HEK293 (cell line): ENCODE data around the gene MMP25.

Experiments used
- CTCF ChIA-PET: fragments of 350-600 bp; formaldehyde crosslinking; extraction: SDS; loops from one replicate; lab custom pipeline; 2021; ENCODE audit warnings: antibody characterized with exemption; lab: Yijun Ruan, JAX
- POLR2A ChIA-PET: fragments of 300-600 bp; formaldehyde crosslinking; extraction: SDS; loops from one replicate; lab custom pipeline; 2020; ENCODE audit warnings: antibody characterized with exemption, inconsistent platforms; lab: Yijun Ruan, JAX
- H3K27ac ChIP-seq: fragments of 200-500 bp; sonication (Bioruptor generic); 2 replicates; pipeline ENCODE4 v1.5.1; 2014; ENCODE audit warnings: low read depth, low read length, control low read depth, inconsistent platforms; ENCODE audit errors: extremely low read depth
- H3K36me3 ChIP-seq, 2 experiments: fragments of 200-500 bp in 1 of 2; sonication (Bioruptor generic) in 1 of 2; 1 replicate in 1 of 2; 2 replicates in 1 of 2; pipeline ENCODE4 v1.5.1; 2014 to 2017; ENCODE audit warnings: inconsistent platforms in 2 of 2, low read length in 2 of 2; ENCODE audit not compliant: control insufficient read depth in 2 of 2, insufficient read depth in 1 of 2
- H3K4me1 ChIP-seq: fragments of 200-500 bp; sonication (Bioruptor generic); 2 replicates; pipeline ENCODE4 v1.5.1; 2014; ENCODE audit warnings: mild to moderate bottlenecking, low read length, inconsistent platforms; ENCODE audit not compliant: control insufficient read depth, insufficient read depth
- H3K4me3 ChIP-seq: 2 replicates; pipeline ENCODE4 v1.5.1; 2011; ENCODE audit warnings: low read depth, mild to moderate bottlenecking, control low read depth, low read length, moderate library complexity
- H3K9me3 ChIP-seq: fragments of 200-500 bp; sonication (Bioruptor generic); 2 replicates; pipeline ENCODE4 v1.5.1; 2014; ENCODE audit warnings: low read depth, low read length, inconsistent platforms; ENCODE audit not compliant: control insufficient read depth, insufficient read depth
- CTCF ChIP-seq: fragments of 450-650 bp; formaldehyde crosslinking; IDR thresholded peaks from 2 replicates; pipeline ENCODE4 v1.5.1; 2016; ENCODE audit warnings: missing biosample characterization, missing genetic modification characterization
- HOXD13 ChIP-seq: sonication (generic); formaldehyde crosslinking; IDR thresholded peaks from 2 replicates; pipeline ENCODE4 v1.8.0; 2022; ENCODE audit warnings: missing genetic modification reagents, borderline replicate concordance
- KLF1 ChIP-seq: fragments of 450-650 bp; formaldehyde crosslinking; IDR thresholded peaks from 2 replicates; pipeline ENCODE4 v1.5.1; 2016; ENCODE audit warnings: missing biosample characterization, missing genetic modification characterization
- KLF17 ChIP-seq: fragments of 450-650 bp; formaldehyde crosslinking; IDR thresholded peaks from 2 replicates; pipeline ENCODE4 v1.5.1; 2016; ENCODE audit warnings: missing biosample characterization, missing genetic modification characterization
- KLF8 ChIP-seq: fragments of 450-650 bp; formaldehyde crosslinking; IDR thresholded peaks from 2 replicates; pipeline ENCODE4 v1.5.1; 2016; ENCODE audit warnings: missing biosample characterization, missing genetic modification characterization
- MZF1 ChIP-seq: fragments of 450-650 bp; formaldehyde crosslinking; IDR thresholded peaks from 2 replicates; pipeline ENCODE4 v1.5.1; 2017; ENCODE audit warnings: missing biosample characterization, missing genetic modification characterization, borderline replicate concordance
- REPIN1 ChIP-seq: fragments of 450-650 bp; formaldehyde crosslinking; IDR thresholded peaks from 2 replicates; pipeline ENCODE4 v1.5.1; 2017; ENCODE audit warnings: missing biosample characterization, missing genetic modification characterization, low read depth
- SCRT1 ChIP-seq: fragments of 450-650 bp; formaldehyde crosslinking; IDR thresholded peaks from 2 replicates; pipeline ENCODE4 v1.5.1; 2016; ENCODE audit warnings: missing biosample characterization, missing genetic modification characterization, borderline replicate concordance
- TSHZ1 ChIP-seq: fragments of 450-650 bp; formaldehyde crosslinking; IDR thresholded peaks from 2 replicates; pipeline ENCODE4 v1.5.1; 2016; ENCODE audit warnings: missing biosample characterization, missing genetic modification characterization, borderline replicate concordance
- YY1 ChIP-seq: fragments of 450-650 bp; formaldehyde crosslinking; IDR thresholded peaks from 2 replicates; pipeline ENCODE4 v1.5.1; 2018; ENCODE audit warnings: missing biosample characterization, missing genetic modification characterization
- ZBTB10 ChIP-seq: fragments of 450-650 bp; formaldehyde crosslinking; IDR thresholded peaks from 2 replicates; pipeline ENCODE4 v1.5.1; 2016; ENCODE audit warnings: missing biosample characterization, missing genetic modification characterization
- ZNF114 ChIP-seq: fragments of 450-650 bp; formaldehyde crosslinking; IDR thresholded peaks from 2 replicates; pipeline ENCODE4 v1.5.0; 2017; ENCODE audit warnings: missing biosample characterization, missing genetic modification characterization
- ZNF132 ChIP-seq: fragments of 450-650 bp; formaldehyde crosslinking; IDR thresholded peaks from 2 replicates; pipeline ENCODE4 v1.5.1; 2017; ENCODE audit warnings: missing biosample characterization, missing genetic modification characterization, borderline replicate concordance
- ZNF184 ChIP-seq: fragments of 450-650 bp; IDR thresholded peaks from 2 replicates; pipeline ENCODE4 v1.5.1; 2018; ENCODE audit warnings: missing biosample characterization, mild to moderate bottlenecking, missing genetic modification characterization
- ZNF23 ChIP-seq: fragments of 450-650 bp; formaldehyde crosslinking; IDR thresholded peaks from 2 replicates; pipeline ENCODE4 v1.5.1; 2016; ENCODE audit warnings: missing biosample characterization, missing genetic modification characterization, borderline replicate concordance
- ZNF274 ChIP-seq, 2 experiments: fragments of 200-500 bp in 1 of 2; fragments of 450-650 bp in 1 of 2; sonication (Bioruptor generic) in 1 of 2; formaldehyde crosslinking in 1 of 2; IDR thresholded peaks; 2 replicates each; pipeline versions ENCODE4 v1.5.1 to v1.6.1; 2014 to 2016; ENCODE audit warnings: borderline replicate concordance in 1 of 2, inconsistent platforms in 1 of 2, low read length in 1 of 2, missing biosample characterization in 1 of 2, missing genetic modification characterization in 1 of 2
- ZNF292 ChIP-seq: fragments of 450-650 bp; formaldehyde crosslinking; IDR thresholded peaks from 2 replicates; pipeline ENCODE4 v1.5.1; 2016; ENCODE audit warnings: low read depth, missing biosample characterization, missing genetic modification characterization, borderline replicate concordance
- ZNF354C ChIP-seq: fragments of 450-650 bp; formaldehyde crosslinking; IDR thresholded peaks from 2 replicates; pipeline ENCODE4 v1.5.1; 2016; ENCODE audit warnings: missing biosample characterization, missing genetic modification characterization, low read depth, borderline replicate concordance
- ZNF514 ChIP-seq: fragments of 450-650 bp; formaldehyde crosslinking; IDR thresholded peaks from 2 replicates; pipeline ENCODE4 v1.5.1; 2016; ENCODE audit warnings: missing biosample characterization, missing genetic modification characterization
- ZNF610 ChIP-seq: fragments of 450-650 bp; formaldehyde crosslinking; IDR thresholded peaks from 2 replicates; pipeline ENCODE4 v1.5.1; 2016; ENCODE audit warnings: missing biosample characterization, missing genetic modification characterization, borderline replicate concordance
- ZNF639 ChIP-seq: fragments of 450-650 bp; formaldehyde crosslinking; IDR thresholded peaks from 2 replicates; pipeline ENCODE4 v1.5.1; 2016; ENCODE audit warnings: missing biosample characterization, missing genetic modification characterization
- ZNF677 ChIP-seq: fragments of 450-650 bp; IDR thresholded peaks from 2 replicates; pipeline ENCODE4 v1.5.0; 2018; ENCODE audit warnings: missing biosample characterization, mild to moderate bottlenecking, missing genetic modification characterization, moderate library complexity
- ZNF707 ChIP-seq: fragments of 450-650 bp; formaldehyde crosslinking; IDR thresholded peaks from 2 replicates; pipeline ENCODE4 v1.5.1; 2016; ENCODE audit warnings: missing biosample characterization, missing genetic modification characterization
- TF ChIP-seq, protein P1 (sequence below): fragments of 450-650 bp; formaldehyde crosslinking; IDR thresholded peaks from 2 replicates; pipeline ENCODE4 v1.5.1; 2016; ENCODE audit warnings: missing biosample characterization, missing genetic modification characterization, borderline replicate concordance

MMP25 gene

GRCh38 chr16:3059041-3059722 lies 12.8 kb downstream of the MMP25 start:
- H3K36me3 ChIP-seq, result peaks cover 0 to 17% of the 10 kb centered on the region in 2 experiments; a peak in 2 of 3 replicates
- peak overlapping the region; percentile 87 for H3K4me3 ChIP-seq
- peaks cover 3% of the 10 kb centered on the region for H3K4me1 ChIP-seq
- peak overlapping the region; percentile 77; the same call in 1 of the 2 replicates for H3K27ac ChIP-seq
- POLR2A ChIA-PET, result interaction anchor here (0.6 to 1.9 kb wide), 13 partner anchors 9 to 113 kb away, joined by 3 to 17 read pairs (median 4); partner anchors contain the start of genes ZNF213 and ZSCAN10
- H3K9me3 ChIP-seq, result no peaks in the 10 kb centered on the region
- CTCF ChIA-PET, result interaction anchor here (0.6 to 5.3 kb wide), 38 partner anchors 9 to 1343 kb away, joined by 3 to 54 read pairs (median 4); partner anchors contain the start of genes OR1F1, ZNF205 and ZSCAN10
- TF ChIP-seq ZBTB10 (tag by site-specific recombination) (no peak), ZNF514 (tag by site-specific recombination) (no peak), KLF8 (tag by site-specific recombination) (peak; percentile 30; the same call in 1 of the 2 replicates), ZNF274 (IDR thresholded peaks at IDR 0.05; ENCODE audit: low read length) (no peak), ZNF274 (tag by site-specific recombination; IDR thresholded peaks at IDR 0.05; ENCODE audit: borderline replicate concordance) (no peak), ZNF639 (tag by site-specific recombination) (no peak), HOXD13 (CRISPR knock-in tag) (no peak), TSHZ1 (tag by site-specific recombination) (no peak), ZNF677 (tag by site-specific recombination) (no peak), YY1 (tag by site-specific recombination) (no peak), REPIN1 (no peak), ZNF114 (tag by site-specific recombination) (no peak), SCRT1 (tag by site-specific recombination) (no peak), ZNF132 (tag by site-specific recombination) (no peak), MZF1 (tag by site-specific recombination) (no peak), ZNF610 (tag by site-specific recombination) (no peak), ZNF354C (tag by site-specific recombination) (no peak), KLF17 (tag by site-specific recombination) (peak; percentile 30; the same call in 1 of the 2 replicates), ZNF707 (tag by site-specific recombination) (no peak), KLF1 (tag by site-specific recombination) (peak; percentile 58), CTCF (tag by site-specific recombination) (peak; percentile 99), ZNF292 (no peak), ZNF23 (no peak), ZNF184 (tag by site-specific recombination) (peak; percentile 36; the same call in 1 of the 2 replicates)
- TF ChIP-seq, protein P1, sequence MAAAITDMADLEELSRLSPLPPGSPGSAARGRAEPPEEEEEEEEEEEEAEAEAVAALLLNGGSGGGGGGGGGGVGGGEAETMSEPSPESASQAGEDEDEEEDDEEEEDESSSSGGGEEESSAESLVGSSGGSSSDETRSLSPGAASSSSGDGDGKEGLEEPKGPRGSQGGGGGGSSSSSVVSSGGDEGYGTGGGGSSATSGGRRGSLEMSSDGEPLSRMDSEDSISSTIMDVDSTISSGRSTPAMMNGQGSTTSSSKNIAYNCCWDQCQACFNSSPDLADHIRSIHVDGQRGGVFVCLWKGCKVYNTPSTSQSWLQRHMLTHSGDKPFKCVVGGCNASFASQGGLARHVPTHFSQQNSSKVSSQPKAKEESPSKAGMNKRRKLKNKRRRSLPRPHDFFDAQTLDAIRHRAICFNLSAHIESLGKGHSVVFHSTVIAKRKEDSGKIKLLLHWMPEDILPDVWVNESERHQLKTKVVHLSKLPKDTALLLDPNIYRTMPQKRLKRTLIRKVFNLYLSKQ, result no peak
